ENCODE data around the gene PEX13. TPM values are rescaled to one million over a fixed set of nuclear protein-coding genes. Genes with fewer than 3 reads are reported as not detected.

The PEX13 gene
- total and polyA plus RNA-seq, 4 donors = 10.6 to 42.8 (median 21.5) TPM

- Histone ChIP-seq H3K4me3 (ENCODE audit: low read depth in 1 of 3, low read length in 3 of 3) (no peak overlapping the region), H3K27me3 (ENCODE audit: control insufficient read depth in 4 of 4, insufficient read depth in 4 of 4, low read length in 3 of 4) (no peaks in the 10 kb centered on the region), H3K27ac (ENCODE audit: low read depth in 1 of 2, low read length in 2 of 2) (no peak overlapping the region), H3K9me3 (ENCODE audit: control insufficient read depth in 4 of 4, low read length in 3 of 4) (no peaks in the 10 kb centered on the region), H3K36me3 (ENCODE audit: control insufficient read depth in 4 of 4, insufficient read depth in 3 of 4, low read depth in 1 of 4, low read length in 3 of 4) (peaks cover 4 to 38% (median 25%) of the 10 kb centered on the region in 4 donors), H3K4me1 (ENCODE audit: control insufficient read depth in 4 of 4, insufficient read depth in 4 of 4, low read length in 3 of 4) (no peaks in the 10 kb centered on the region), H3K9ac (ENCODE audit: low read depth in 1 of 2, low read length in 2 of 2) (no peak overlapping the region)
- no peak for DNase-seq (ENCODE audit: low spot score)
- 73% methylated on average over 2 of the region's 2 CpGs for WGBS
- TF ChIP-seq FOXA1 (IDR thresholded peaks at IDR 0.05) (no peak), JUND (IDR thresholded peaks at IDR 0.05) (no peak), EGR1 (IDR thresholded peaks at IDR 0.05; ENCODE audit: low read depth in 2 of 2) (no peak), RAD21 (IDR thresholded peaks at IDR 0.05) (no peak), SP1 (IDR thresholded peaks at IDR 0.05) (no peak), YY1 (IDR thresholded peaks at IDR 0.05) (no peak), RXRA (IDR thresholded peaks at IDR 0.05) (no peak)
Observed at GRCh38 chr2:61045226-61045625, 27.7 kb downstream of the PEX13 start.

GRCh38 chr2:61045999-61046398 lies 28.5 kb downstream of the PEX13 start:
- 73% methylated on average over 4 of the region's 4 CpGs for WGBS
- TF ChIP-seq JUND (IDR thresholded peaks at IDR 0.05) (no peak), REST (IDR thresholded peaks at IDR 0.05) (no peak), RXRA (IDR thresholded peaks at IDR 0.05) (no peak), CTCF (IDR thresholded peaks at IDR 0.05; ENCODE audit: low read depth, low read length, missing input control) (no peak), FOXA1 (IDR thresholded peaks at IDR 0.05) (no peak), YY1 (IDR thresholded peaks at IDR 0.05) (no peak), HNF4G (IDR thresholded peaks at IDR 0.05) (no peak), NR2F2 (IDR thresholded peaks at IDR 0.05) (no peak), ATF3 (IDR thresholded peaks at IDR 0.05) (no peak), ZBTB33 (IDR thresholded peaks at IDR 0.05) (no peak), GABPA (IDR thresholded peaks at IDR 0.05 in 1 of 2, conservative IDR thresholded peaks at IDR 0.05 in 1 of 2) (no peak), TAF1 (conservative IDR thresholded peaks at IDR 0.05) (no peak), MAX (IDR thresholded peaks at IDR 0.05) (no peak), FOXA2 (IDR thresholded peaks at IDR 0.05) (no peak), EGR1 (IDR thresholded peaks at IDR 0.05; ENCODE audit: low read depth in 2 of 2) (no peak), RAD21 (IDR thresholded peaks at IDR 0.05) (no peak)
- no peaks in the 10 kb centered on the region for H3K9me3 ChIP-seq (ENCODE audit: control insufficient read depth in 4 of 4, low read length in 3 of 4)
- no peak overlapping the region for H3K9ac ChIP-seq (ENCODE audit: low read depth in 1 of 2, low read length in 2 of 2)
- DNase-seq (ENCODE audit: low spot score) = no peak
- no peak overlapping the region for H3K4me3 ChIP-seq (ENCODE audit: low read depth in 1 of 3, low read length in 3 of 3)
- H3K36me3 ChIP-seq (ENCODE audit: control insufficient read depth in 4 of 4, insufficient read depth in 3 of 4, low read depth in 1 of 4, low read length in 3 of 4) = peaks cover 5 to 41% (median 29%) of the 10 kb centered on the region in 4 donors
- H3K27ac ChIP-seq (ENCODE audit: low read depth in 1 of 2, low read length in 2 of 2) = no peak overlapping the region
- H3K27me3 ChIP-seq (ENCODE audit: control insufficient read depth in 4 of 4, insufficient read depth in 4 of 4, low read length in 3 of 4) = no peaks in the 10 kb centered on the region
- H3K4me1 ChIP-seq (ENCODE audit: control insufficient read depth in 4 of 4, insufficient read depth in 4 of 4, low read length in 3 of 4) = no peaks in the 10 kb centered on the region
